IPS DF 4.7 (cell line): ENCODE data around the gene GSTA2.
A peak's percentile ranks its signal among the peaks of the same experiment; 100 is the strongest.
"Not testable (repeated sequence)": the region's sequence is repeated elsewhere in the genome, so short reads cannot be mapped to it uniquely, and the experiment has no call there.

Experiments
- DNase-seq: peaks from one replicate; pipeline ENCODE4 v3.0.0-alpha.2; 2013; ENCODE audit warnings: low spot score; ENCODE audit errors: extremely low read depth

The GSTA2 gene

DNA sequence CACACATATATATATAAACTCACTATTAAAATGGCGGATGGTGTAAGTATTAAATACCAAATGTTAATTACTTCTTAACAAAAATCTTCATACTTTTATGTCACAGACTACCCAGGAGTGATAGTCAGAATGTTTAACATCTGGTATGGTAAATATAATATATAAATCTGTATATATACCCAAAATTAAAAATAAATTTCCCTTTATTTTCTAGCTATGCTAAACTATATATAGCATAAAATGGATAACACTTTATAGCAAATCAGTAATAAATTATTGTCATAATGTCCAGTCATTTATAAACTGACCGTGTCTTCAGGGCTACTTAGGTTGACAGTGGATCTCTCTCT is 37.1 kb downstream of the GSTA2 start:
- no peak for DNase-seq

DNA sequence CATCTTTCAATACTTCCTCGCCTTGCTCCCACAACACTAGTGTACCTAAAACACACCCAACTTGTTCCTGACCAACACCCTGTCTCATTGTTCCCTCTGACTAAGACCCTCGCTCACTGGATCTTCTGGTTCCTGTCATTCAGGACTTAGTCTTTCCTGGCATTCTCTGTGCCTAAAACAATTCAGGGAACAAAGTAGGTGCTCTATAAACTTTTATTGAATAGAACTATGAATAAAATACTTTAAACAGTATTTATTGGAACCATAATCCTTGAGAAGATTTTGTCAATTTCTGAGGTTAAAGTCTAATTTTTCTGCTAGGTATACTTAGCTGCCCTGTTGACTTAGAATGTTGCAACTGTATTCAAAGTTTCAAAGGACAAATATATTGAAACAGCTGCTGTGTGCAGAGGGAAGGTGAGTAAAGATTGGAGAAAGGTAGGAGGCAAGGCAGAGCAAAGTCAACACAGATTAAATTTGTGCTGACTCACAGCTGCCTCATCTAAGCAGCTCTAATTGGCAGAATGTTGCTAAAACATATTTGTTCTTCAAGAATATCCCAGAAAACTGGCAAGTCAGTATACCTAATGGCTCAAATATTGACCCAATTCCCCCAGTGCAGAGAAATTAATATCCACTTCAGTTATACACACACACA is 37.6 kb downstream of the GSTA2 start:
- no peak for DNase-seq

DNA sequence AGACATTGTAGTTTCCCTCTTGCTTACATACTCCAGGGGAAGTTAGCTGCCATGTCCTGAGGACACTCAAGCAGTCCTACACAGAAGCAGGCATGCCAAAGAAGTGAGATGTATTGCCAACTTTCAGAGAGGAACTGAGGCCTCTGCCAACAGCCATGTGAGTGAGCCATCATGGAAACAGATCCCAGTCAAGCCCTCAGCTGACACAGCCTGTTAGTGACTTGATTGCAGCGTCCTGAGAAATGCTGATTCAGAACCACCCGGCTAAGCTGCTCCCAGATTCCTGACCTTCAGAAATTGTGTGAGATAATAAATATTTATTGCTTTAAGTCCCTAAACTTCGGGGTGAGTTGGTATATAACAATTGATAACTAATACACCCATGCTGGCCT is 38.1 kb downstream of the GSTA2 start:
- DNase-seq = no peak

DNA sequence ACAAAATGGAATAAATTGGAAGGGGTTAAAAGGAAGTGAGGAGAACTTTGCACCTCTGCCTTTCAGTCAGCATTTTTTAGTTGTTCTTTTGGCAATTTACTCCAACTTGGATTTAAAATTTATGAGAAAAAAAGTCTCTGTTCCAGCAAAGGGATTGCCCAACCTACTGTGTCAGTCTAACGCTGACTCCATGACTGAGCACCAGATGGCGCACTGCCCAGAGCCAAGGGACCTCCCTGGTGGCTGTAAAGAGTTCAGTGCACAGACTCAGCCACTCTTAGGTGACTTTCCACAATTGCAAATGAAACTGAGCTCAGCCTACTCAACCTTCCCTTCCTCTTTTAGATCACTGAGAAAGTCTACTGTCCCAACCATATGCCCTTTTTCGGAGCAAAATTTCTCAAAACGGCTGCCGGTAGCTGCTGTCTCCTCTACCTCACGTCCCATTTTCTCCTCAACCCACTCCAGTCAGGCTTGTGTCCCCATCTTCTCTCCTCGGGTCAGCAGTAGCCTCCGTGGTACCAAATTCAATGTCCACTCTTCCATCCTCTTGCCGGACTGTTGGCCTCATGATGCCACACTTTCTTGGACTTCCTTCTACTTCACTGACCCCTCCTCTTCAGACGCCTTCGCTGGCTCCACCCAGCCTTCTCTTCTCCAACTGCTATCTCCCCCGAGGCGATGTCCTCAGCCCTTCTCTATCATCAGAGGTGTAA is 38.7 kb downstream of the GSTA2 start:
- DNase-seq = peak; percentile 53

DNA sequence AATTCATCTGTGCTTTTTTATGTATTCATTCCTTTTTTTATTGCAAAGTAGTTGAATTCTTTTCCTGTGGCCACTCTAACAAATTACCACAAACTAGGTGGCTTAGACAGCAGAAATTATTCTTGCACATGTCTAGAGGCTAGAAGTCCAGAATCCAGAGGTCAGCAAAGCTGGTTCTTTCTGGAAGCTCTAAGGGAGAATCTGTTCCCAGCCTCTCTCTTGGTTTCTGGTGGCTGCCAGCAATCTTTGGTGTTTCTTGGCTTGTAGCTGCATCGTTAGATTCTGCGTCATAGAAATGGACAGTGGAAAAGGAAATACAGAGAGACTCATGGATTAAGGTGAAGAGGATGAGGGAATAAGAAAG is 39.3 kb downstream of the GSTA2 start:
- no peak for DNase-seq

DNA sequence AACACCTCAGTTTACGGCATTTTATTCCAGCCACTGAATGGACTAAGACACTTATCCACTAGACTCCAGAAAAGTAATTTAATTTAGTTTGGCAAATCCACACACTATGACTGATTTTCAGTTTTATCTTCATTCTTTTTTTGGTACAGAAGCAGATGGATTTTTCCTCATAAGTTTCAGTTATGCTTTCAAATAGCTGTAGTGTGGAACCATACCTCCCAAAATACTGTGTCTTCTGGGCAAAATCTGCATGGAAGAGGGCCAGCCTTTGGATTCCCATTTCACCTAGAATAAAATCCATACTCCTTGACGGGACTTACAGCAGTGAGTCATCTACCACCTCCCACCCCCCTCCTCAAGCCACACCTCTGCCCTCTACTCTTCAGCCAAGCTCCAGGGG is 43.0 kb downstream of the GSTA2 start:
- no peak for DNase-seq

DNA sequence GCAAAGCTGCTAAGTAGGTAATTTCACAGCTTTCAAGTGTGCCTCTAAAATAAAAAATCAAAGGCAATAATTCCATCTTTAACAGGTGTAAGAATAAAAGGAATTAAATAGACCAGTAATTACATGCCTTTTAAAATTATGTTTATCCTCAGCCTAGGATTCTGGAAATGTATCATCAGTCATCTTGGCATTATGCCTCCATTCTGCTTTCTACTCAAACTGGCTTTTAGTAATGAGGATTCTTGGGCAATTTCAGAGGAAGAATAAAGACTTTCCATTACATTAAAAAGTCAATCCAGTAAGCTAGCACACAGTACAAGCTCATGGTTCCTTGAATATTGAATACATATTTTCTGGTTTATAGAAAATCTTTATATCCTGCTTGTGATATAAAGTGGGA is 44.7 kb downstream of the GSTA2 start:
- no peak for DNase-seq

DNA sequence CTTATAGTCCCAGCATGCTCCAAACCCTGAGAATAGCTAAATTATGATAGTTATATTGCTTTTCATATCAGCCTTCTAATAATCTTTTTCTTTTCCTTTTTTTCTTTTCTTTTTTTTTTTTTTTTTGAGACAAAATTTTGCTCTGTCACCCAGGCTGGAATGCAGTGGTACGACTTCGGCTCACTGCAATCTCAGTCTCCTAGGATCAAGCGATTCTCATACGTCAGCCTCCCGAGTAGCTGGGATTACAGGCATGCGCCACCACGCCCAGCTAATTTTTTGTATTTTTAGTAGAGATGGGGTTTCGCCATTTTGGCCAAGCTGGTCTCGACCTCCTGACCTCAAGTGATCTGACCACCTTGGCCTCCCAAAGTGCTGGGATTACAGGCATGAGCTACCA is 48.5 kb downstream of the GSTA2 start:
- not testable (repeated sequence) for DNase-seq

DNA sequence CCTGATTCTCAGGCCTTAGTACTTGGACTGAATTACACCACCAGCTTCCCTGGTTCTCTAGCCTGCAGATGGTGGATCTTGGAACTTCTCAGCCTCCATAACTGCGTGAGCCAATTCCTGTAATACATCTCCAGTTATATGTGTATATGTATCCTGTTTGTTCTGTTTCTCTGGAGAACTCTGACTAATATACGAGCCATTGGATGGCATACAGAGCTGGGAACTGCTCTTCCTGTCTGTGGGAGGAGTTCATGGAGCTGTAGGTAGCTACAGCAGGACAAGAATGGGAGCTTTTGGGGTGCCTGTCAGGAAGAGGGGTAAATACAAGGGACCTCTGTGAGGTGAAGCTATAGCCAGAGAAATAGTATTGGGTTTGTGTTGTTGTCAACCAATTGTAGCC is 51.1 kb downstream of the GSTA2 start:
- DNase-seq = no peak

DNA sequence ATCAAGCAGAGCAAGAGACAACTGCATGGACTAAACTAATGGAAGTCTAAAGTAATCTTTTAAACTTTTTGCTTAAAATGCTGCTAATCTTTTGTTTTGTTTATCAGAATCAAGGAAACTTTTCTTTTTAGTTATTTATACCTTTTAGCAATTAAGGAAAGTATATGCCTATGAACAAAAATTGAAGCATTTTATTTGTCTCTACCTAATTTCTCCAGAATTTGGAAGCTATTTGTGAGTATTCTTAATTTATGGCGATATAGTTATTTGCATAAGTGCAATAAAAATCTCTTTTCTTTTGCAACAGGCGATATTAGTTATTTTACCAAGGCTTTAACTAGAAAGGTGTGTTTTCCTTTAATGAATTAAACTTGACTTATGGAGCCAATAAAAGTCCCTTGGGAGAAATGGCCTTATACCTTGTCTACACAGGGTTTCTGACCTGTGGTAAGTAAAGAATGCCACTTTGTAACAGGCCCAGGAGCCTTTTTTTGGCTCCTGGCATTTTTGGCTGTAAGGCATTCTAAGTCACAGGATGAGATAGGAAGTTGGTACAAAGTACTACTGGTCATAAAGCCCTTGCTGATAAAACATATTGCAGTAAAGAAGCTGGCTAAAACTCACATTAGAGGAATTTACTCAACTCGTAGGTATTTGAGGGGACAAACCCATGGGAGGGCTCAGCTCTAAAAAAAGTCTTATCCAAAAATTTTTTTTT is 55.2 kb downstream of the GSTA2 start:
- no peak for DNase-seq

DNA sequence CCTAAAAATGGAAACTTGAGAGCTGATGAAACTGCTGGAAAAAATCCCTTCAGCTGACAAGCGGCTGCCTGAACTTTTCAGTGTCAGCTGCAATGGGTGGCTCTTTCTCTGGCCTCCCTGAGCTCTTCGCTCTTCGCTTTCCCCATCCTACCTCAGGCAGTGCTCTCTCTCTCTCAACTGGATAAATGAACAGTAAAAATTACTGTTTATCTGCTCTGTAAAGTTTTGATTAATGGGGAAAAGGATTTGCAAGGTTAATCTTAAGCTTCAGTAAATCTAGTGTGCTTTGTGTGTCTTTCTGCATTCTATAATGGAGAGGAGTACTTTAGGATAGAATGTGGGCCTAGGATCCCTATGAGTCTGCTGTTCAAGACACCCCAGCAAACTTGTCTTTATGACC is 57.3 kb downstream of the GSTA2 start:
- no peak for DNase-seq

DNA sequence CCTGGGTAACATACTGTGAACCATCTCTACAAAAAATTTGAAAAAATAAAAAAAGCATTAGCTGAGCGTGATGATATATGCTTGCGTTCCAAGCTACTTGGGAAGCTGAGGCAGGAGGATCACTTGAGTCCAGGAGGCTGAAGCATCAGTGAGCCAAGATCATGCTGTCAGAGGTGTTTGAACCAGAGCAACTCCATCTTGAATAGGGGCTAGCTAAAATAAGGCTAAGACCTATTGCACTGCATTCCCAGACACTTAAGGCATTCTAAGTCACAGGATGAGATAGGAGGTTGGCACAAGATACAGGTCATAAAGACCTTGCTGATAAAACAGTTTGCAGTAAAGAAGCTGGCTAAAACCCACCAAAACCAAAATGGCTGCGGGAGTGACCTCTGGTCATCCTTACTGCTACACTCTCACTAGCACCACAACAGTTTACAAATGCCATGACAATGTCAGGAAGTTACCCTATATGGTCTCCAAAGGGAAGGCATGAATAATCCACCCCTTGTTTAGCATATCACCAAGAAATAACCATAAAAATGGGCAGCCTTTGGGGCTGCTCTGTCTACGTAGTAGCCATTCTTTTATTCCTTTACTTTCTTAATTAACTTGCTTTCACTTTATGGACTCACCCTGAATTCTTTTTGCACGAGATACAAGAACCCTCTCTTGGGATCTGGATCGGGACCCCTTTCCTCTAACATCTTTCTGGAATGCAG is 58.3 kb downstream of the GSTA2 start:
- not testable (repeated sequence) for DNase-seq

DNA sequence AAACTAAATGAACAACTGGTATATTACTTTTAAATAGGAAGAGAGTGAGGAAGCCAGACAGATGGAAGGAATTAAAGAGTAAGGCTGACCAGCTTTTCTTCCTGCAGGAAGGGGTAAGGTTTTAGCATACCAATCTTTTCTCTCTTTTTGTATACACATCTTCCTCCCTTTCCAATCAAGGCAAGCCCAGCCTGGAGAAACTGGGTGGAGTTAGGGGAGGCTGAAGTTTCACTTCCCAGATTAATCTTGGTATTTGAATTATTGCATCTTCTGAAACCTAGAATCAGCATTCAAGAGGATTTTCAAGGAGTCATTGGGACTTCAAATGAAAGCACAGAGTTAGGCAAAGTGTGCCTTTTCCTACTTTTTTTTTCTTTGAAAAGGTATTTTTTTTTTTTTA is 59.2 kb downstream of the GSTA2 start:
- DNase-seq = no peak
